Astrocyte (in vitro differentiated cells and primary cell): ENCODE data around the gene GSG1L. TPM values are rescaled to one million over a fixed set of nuclear protein-coding genes. Genes with fewer than 3 reads are reported as not detected.

Experiments
- DNase-seq: peaks from one replicate; pipeline ENCODE4 v3.0.0-alpha.2; 2010; ENCODE audit warnings: low read depth
- FAIRE-seq: peaks from 2 replicates; lab custom pipeline; 2011; peaks lifted over from hg19 to GRCh38; lab: Jason Lieb, UNC
- H2AFZ ChIP-seq: 2 replicates; pipeline ENCODE4 v1.6.0; 2012; ENCODE audit warnings: low read depth, low read length, inconsistent platforms
- H3K27ac ChIP-seq: 2 replicates; pipeline ENCODE4 v1.5.1; 2011; ENCODE audit warnings: low read depth, low read length, inconsistent platforms
- H3K27me3 ChIP-seq: 2 replicates; pipeline ENCODE4 v1.6.0; 2011; ENCODE audit warnings: low read length, inconsistent platforms; ENCODE audit not compliant: insufficient read depth
- H3K36me3 ChIP-seq: 2 replicates; pipeline ENCODE4 v1.5.1; 2011; ENCODE audit warnings: low read length, inconsistent platforms; ENCODE audit not compliant: insufficient read depth
- H3K4me1 ChIP-seq: 2 replicates; pipeline ENCODE4 v1.5.1; 2011; ENCODE audit warnings: low read length, inconsistent platforms; ENCODE audit not compliant: insufficient read depth
- H3K4me2 ChIP-seq: 2 replicates; pipeline ENCODE4 v1.6.0; 2012; ENCODE audit warnings: low read length, inconsistent platforms
- H3K4me3 ChIP-seq: 2 replicates; pipeline ENCODE4 v1.5.1; 2011; ENCODE audit warnings: low read depth, mild to moderate bottlenecking, low read length, inconsistent platforms; ENCODE audit not compliant: insufficient read depth
- H3K79me2 ChIP-seq: 2 replicates; pipeline ENCODE4 v1.6.0; 2012; ENCODE audit warnings: mild to moderate bottlenecking, low read length, inconsistent platforms; ENCODE audit not compliant: insufficient read depth
- H3K9ac ChIP-seq: 2 replicates; pipeline ENCODE4 v1.6.0; 2012; ENCODE audit warnings: mild to moderate bottlenecking, low read length, inconsistent platforms
- H3K9me3 ChIP-seq: 2 replicates; pipeline ENCODE4 v1.5.1; 2012; ENCODE audit warnings: low read depth, mild to moderate bottlenecking, low read length, inconsistent platforms; ENCODE audit not compliant: insufficient read depth
- H4K20me1 ChIP-seq: 2 replicates; pipeline ENCODE4 v1.6.0; 2012; ENCODE audit warnings: low read length, inconsistent platforms; ENCODE audit not compliant: insufficient read depth
- H3K27ac Mint-ChIP-seq: one replicate; pipeline ENCODE4 v1.8.0; 2021; ENCODE audit warnings: mild to moderate bottlenecking, mixed read lengths; ENCODE audit not compliant: unreplicated experiment
- H3K27me3 Mint-ChIP-seq: one replicate; pipeline ENCODE4 v1.8.0; 2021; ENCODE audit warnings: low read depth, mixed read lengths; ENCODE audit not compliant: unreplicated experiment
- H3K36me3 Mint-ChIP-seq: one replicate; pipeline ENCODE4 v1.8.0; 2021; ENCODE audit warnings: low read depth, mixed read lengths; ENCODE audit not compliant: unreplicated experiment
- H3K4me1 Mint-ChIP-seq: one replicate; pipeline ENCODE4 v1.8.0; 2021; ENCODE audit warnings: low read depth, mixed read lengths; ENCODE audit not compliant: unreplicated experiment
- H3K4me3 Mint-ChIP-seq: one replicate; pipeline ENCODE4 v1.8.0; 2021; ENCODE audit warnings: mild to moderate bottlenecking, moderate library complexity, mixed read lengths; ENCODE audit not compliant: unreplicated experiment
- H3K9me3 Mint-ChIP-seq: one replicate; pipeline ENCODE4 v1.8.0; 2021; ENCODE audit warnings: mild to moderate bottlenecking, mixed read lengths; ENCODE audit not compliant: unreplicated experiment
- CTCF ChIP-seq: IDR thresholded peaks from 2 replicates; pipeline ENCODE4 v1.5.1; 2011; ENCODE audit warnings: low read depth, mild to moderate bottlenecking, inconsistent platforms, low read length, moderate library complexity; ENCODE audit not compliant: insufficient read depth
- EZH2 ChIP-seq: IDR thresholded peaks from 2 replicates; pipeline ENCODE4 v1.6.1; 2012; ENCODE audit warnings: mild to moderate bottlenecking, low read length, inconsistent platforms; ENCODE audit not compliant: insufficient read depth
- total RNA-seq: library from RNA; stranded (reverse); gene quantifications from 2 replicates; pipeline ENCODE4 v1.2.1, GENCODE V29; 2021

Gene GSG1L
- total RNA-seq, 1 donor from 2014 or later = not detected

GRCh38 chr16:28052274-28053128 is 11.0 kb downstream of the GSG1L start:
- no peaks in the 10 kb centered on the region for H3K36me3 ChIP-seq

GRCh38 chr16:28051486-28051885 is 12.0 kb downstream of the GSG1L start:
- Histone ChIP-seq H3K27me3 (peaks cover 2% of the 10 kb centered on the region), H3K27ac (no peak overlapping the region), H3K9ac (no peak overlapping the region), H3K79me2 (no peaks in the 10 kb centered on the region), H3K4me2 (no peak overlapping the region), H3K36me3 (no peaks in the 10 kb centered on the region), H4K20me1 (no peaks in the 10 kb centered on the region), H3K4me1 (no peaks in the 10 kb centered on the region), H3K9me3 (no peaks in the 10 kb centered on the region), H3K4me3 (no peak overlapping the region), H2AFZ (no peak overlapping the region)
- FAIRE-seq = no peak
- Mint-ChIP-seq H3K27ac (no peak overlapping the region), H3K27me3 (peaks cover 18% of the 10 kb centered on the region), H3K36me3 (no peaks in the 10 kb centered on the region), H3K4me3 (no peak overlapping the region), H3K4me1 (no peaks in the 10 kb centered on the region), H3K9me3 (peaks cover 5% of the 10 kb centered on the region)
- no peak for DNase-seq
- TF ChIP-seq EZH2 (no peak), CTCF (no peak)

More at GRCh38 chr16:28052274-28053128, 11.0 kb downstream of the GSG1L start:
- Histone ChIP-seq H3K27me3 (peaks cover 2% of the 10 kb centered on the region), H2AFZ (no peak overlapping the region), H3K79me2 (no peaks in the 10 kb centered on the region), H3K4me3 (no peak overlapping the region), H4K20me1 (no peaks in the 10 kb centered on the region), H3K4me1 (no peaks in the 10 kb centered on the region), H3K9ac (no peak overlapping the region), H3K27ac (no peak overlapping the region), H3K9me3 (no peaks in the 10 kb centered on the region), H3K4me2 (no peak overlapping the region)
- H3K9me3 Mint-ChIP-seq = peaks cover 5% of the 10 kb centered on the region
- no peak overlapping the region for H3K4me3 Mint-ChIP-seq
- H3K27ac Mint-ChIP-seq = no peak overlapping the region
- H3K36me3 Mint-ChIP-seq = no peaks in the 10 kb centered on the region
- TF ChIP-seq EZH2 (no peak), CTCF (no peak)
- DNase-seq (no peak), FAIRE-seq (no peak)
- no peaks in the 10 kb centered on the region for H3K4me1 Mint-ChIP-seq
- H3K27me3 Mint-ChIP-seq = peaks cover 23% of the 10 kb centered on the region

- DNase-seq = peak; percentile 67
- Histone ChIP-seq H3K79me2 (no peaks in the 10 kb centered on the region), H3K9me3 (peaks cover 4% of the 10 kb centered on the region), H3K9ac (no peak overlapping the region), H2AFZ (no peak overlapping the region), H3K4me3 (no peak overlapping the region), H3K27ac (no peak overlapping the region), H3K4me1 (no peaks in the 10 kb centered on the region), H3K36me3 (no peaks in the 10 kb centered on the region), H3K27me3 (peaks cover 2% of the 10 kb centered on the region), H4K20me1 (no peaks in the 10 kb centered on the region), H3K4me2 (peak overlapping the region; percentile 37)
- FAIRE-seq = peak; percentile 69
- H3K4me3 Mint-ChIP-seq = no peak overlapping the region
- peaks cover 30% of the 10 kb centered on the region for H3K27me3 Mint-ChIP-seq
- no peaks in the 10 kb centered on the region for H3K36me3 Mint-ChIP-seq
- H3K4me1 Mint-ChIP-seq = no peaks in the 10 kb centered on the region
- TF ChIP-seq CTCF (no peak), EZH2 (no peak)
- peaks cover 2% of the 10 kb centered on the region for H3K9me3 Mint-ChIP-seq
- no peak overlapping the region for H3K27ac Mint-ChIP-seq
Observed at GRCh38 chr16:28042811-28043210, 20.7 kb downstream of the GSG1L start.
